Fibroblast of lung (primary cell): ENCODE measurements around the gene SIX3. TPM values are rescaled to one million over a fixed set of nuclear protein-coding genes. Genes with fewer than 3 reads are reported as not detected.

Experiments used
- DNase-seq, 2 donors: peaks; one replicate each; pipeline versions ENCODE4 v3.0.0 to v3.0.0-alpha.2; 2010; ENCODE audit warnings: low read depth in 2 of 2
- H2AFZ ChIP-seq: 2 replicates; pipeline ENCODE4 v1.5.1; 2012; ENCODE audit warnings: low read length, control low read depth, inconsistent platforms
- H3K27ac ChIP-seq: 2 replicates; pipeline ENCODE4 v1.5.1; 2011; ENCODE audit warnings: low read length, control low read depth; ENCODE audit not compliant: insufficient read depth
- H3K27me3 ChIP-seq: 2 replicates; pipeline ENCODE4 v1.5.1; 2011; ENCODE audit warnings: mild to moderate bottlenecking, low read length; ENCODE audit not compliant: control insufficient read depth, insufficient read depth
- H3K36me3 ChIP-seq: 2 replicates; pipeline ENCODE4 v1.5.1; 2011; ENCODE audit warnings: low read length; ENCODE audit not compliant: control insufficient read depth, insufficient read depth
- H3K4me1 ChIP-seq: 2 replicates; pipeline ENCODE4 v1.5.1; 2011; ENCODE audit warnings: low read length; ENCODE audit not compliant: control insufficient read depth, insufficient read depth; ENCODE audit errors: extremely low read depth
- H3K4me2 ChIP-seq: 2 replicates; pipeline ENCODE4 v1.5.1; 2011; ENCODE audit warnings: low read length, control low read depth; ENCODE audit not compliant: insufficient read depth; ENCODE audit errors: extremely low read depth
- H3K4me3 ChIP-seq, 4 experiments: fragments of 200-600 bp in 1 of 4; sonication (generic) in 1 of 4; replicated peaks in 1 of 4; 2 replicates each; pipeline ENCODE4 v1.5.1; 2011 to 2016; ENCODE audit warnings: low read length in 4 of 4, low read depth in 3 of 4, mild to moderate bottlenecking in 3 of 4, control low read depth in 2 of 4, inconsistent platforms in 1 of 4, mixed read lengths in 1 of 4; ENCODE audit not compliant: insufficient read depth in 1 of 4; ENCODE audit errors: control extremely low read depth in 1 of 4
- H3K79me2 ChIP-seq: 2 replicates; pipeline ENCODE4 v1.5.1; 2012; ENCODE audit warnings: mild to moderate bottlenecking, low read length, inconsistent platforms; ENCODE audit not compliant: control insufficient read depth, insufficient read depth
- H3K9ac ChIP-seq: 2 replicates; pipeline ENCODE4 v1.5.1; 2011; ENCODE audit warnings: mild to moderate bottlenecking, low read length, control low read depth; ENCODE audit not compliant: insufficient read depth
- H3K9me3 ChIP-seq: 2 replicates; pipeline ENCODE4 v1.5.1; 2012; ENCODE audit warnings: low read depth, low read length; ENCODE audit not compliant: control insufficient read depth, insufficient read depth
- H4K20me1 ChIP-seq: 2 replicates; pipeline ENCODE4 v1.5.1; 2011; ENCODE audit warnings: low read length; ENCODE audit not compliant: control insufficient read depth, insufficient read depth; ENCODE audit errors: extremely low read depth
- CTCF ChIP-seq, 2 donors: IDR thresholded peaks in 1 of 2; conservative IDR thresholded peaks in 1 of 2; 1 replicate in 1 of 2; 2 replicates in 1 of 2; pipeline ENCODE4 v1.5.1; 2011 to 2012; ENCODE audit warnings: low read length in 2 of 2, control low read depth in 1 of 2, inconsistent platforms in 1 of 2, low read depth in 1 of 2, mild to moderate bottlenecking in 1 of 2
- EZH2 ChIP-seq: IDR thresholded peaks from 2 replicates; pipeline ENCODE4 v1.5.1; 2012; ENCODE audit warnings: low read length, control low read depth, mild to moderate bottlenecking; ENCODE audit errors: missing control alignments
- polyA plus RNA-seq, 2 donors: library from polyadenylated mRNA; depleted of rRNA in 1 of 2; stranded (reverse) in 1 of 2; unstranded in 1 of 2; fragments of >200 nt; gene quantifications; 2 replicates each; pipeline ENCODE4 v1.2.1, GENCODE V29; 2011 to 2012; ENCODE audit warnings: missing spikeins in 1 of 2
- total RNA-seq: library from RNA; depleted of rRNA; stranded (reverse); fragments of >200 nt; gene quantifications from 2 replicates; pipeline ENCODE4 v1.2.1, GENCODE V29; 2014

The SIX3 gene
- total and polyA plus RNA-seq, 2 donors (not counting 1 experiment from before 2014, with no cell fraction given): not detected

GRCh38 chr2:44916291-44916690, 25.2 kb upstream of the SIX3 start:
- Histone ChIP-seq H3K9me3 (no peaks in the 10 kb centered on the region), H3K4me2 (no peak overlapping the region), H4K20me1 (no peaks in the 10 kb centered on the region), H3K36me3 (no peaks in the 10 kb centered on the region), H3K4me3 (no peak overlapping the region), H3K27ac (no peak overlapping the region), H3K27me3 (peaks cover 5% of the 10 kb centered on the region), H2AFZ (no peak overlapping the region), H3K9ac (no peak overlapping the region), H3K4me1 (no peaks in the 10 kb centered on the region), H3K79me2 (no peaks in the 10 kb centered on the region)
- DNase-seq: no peak
- TF ChIP-seq CTCF (conservative IDR thresholded peaks at IDR 0.05 in 1 of 2, IDR thresholded peaks at IDR 0.05 in 1 of 2; ENCODE audit: low read depth in 1 of 2, low read length in 2 of 2): no peak
- no peak for TF ChIP-seq EZH2

GRCh38 chr2:44918095-44918775, 23.3 kb upstream of the SIX3 start:
- Histone ChIP-seq H2AFZ (no peak overlapping the region), H3K79me2 (no peaks in the 10 kb centered on the region), H3K4me2 (no peak overlapping the region), H3K4me3 (no peak overlapping the region), H3K36me3 (no peaks in the 10 kb centered on the region), H3K9me3 (no peaks in the 10 kb centered on the region), H3K27ac (no peak overlapping the region), H3K9ac (no peak overlapping the region), H3K27me3 (peaks cover 15% of the 10 kb centered on the region), H3K4me1 (no peaks in the 10 kb centered on the region), H4K20me1 (no peaks in the 10 kb centered on the region)
- TF ChIP-seq EZH2: no peak
- TF ChIP-seq CTCF (conservative IDR thresholded peaks at IDR 0.05 in 1 of 2, IDR thresholded peaks at IDR 0.05 in 1 of 2; ENCODE audit: low read depth in 1 of 2, low read length in 2 of 2): no peak
- peak in 1 of 2 donors; percentile 74 for DNase-seq

- Histone ChIP-seq H3K9me3 (no peaks in the 10 kb centered on the region), H3K9ac (no peak overlapping the region), H3K27me3 (peaks cover 32% of the 10 kb centered on the region), H3K79me2 (no peaks in the 10 kb centered on the region), H3K27ac (no peak overlapping the region), H4K20me1 (no peaks in the 10 kb centered on the region), H2AFZ (no peak overlapping the region), H3K4me1 (no peaks in the 10 kb centered on the region), H3K4me3 (no peak overlapping the region), H3K4me2 (no peak overlapping the region), H3K36me3 (no peaks in the 10 kb centered on the region)
- TF ChIP-seq EZH2 (no peak), CTCF (conservative IDR thresholded peaks at IDR 0.05 in 1 of 2, IDR thresholded peaks at IDR 0.05 in 1 of 2; ENCODE audit: low read depth in 1 of 2, low read length in 2 of 2) (no peak)
- DNase-seq: no peak
Observed at GRCh38 chr2:44920751-44921150, 20.8 kb upstream of the SIX3 start.
